ENCODE data around the gene UGT1A3.
"Not testable (repeated sequence)": the region's sequence is repeated elsewhere in the genome, so short reads cannot be mapped to it uniquely, and the experiment has no call there.

The UGT1A3 gene

GRCh38 chr2:233728723-233729301 lies at the start of gene UGT1A3:
Gene UGT1A3 (plus strand): TSS chr2:233729042. CDS start chr2:233729127, 85 bp downstream.
- DNase-seq: no peak

GRCh38 chr2:233679196-233679595 lies 49.6 kb upstream of the UGT1A3 start:
- DNase-seq: no peak

GRCh38 chr2:233680361-233681045 lies 48.3 kb upstream of the UGT1A3 start:
- DNase-seq: no peak

- DNase-seq: no peak
These were observed 47.2 kb upstream of the UGT1A3 start, which contains the start of gene UGT1A7 for GRCh38 chr2:233681521-233682099. Gene UGT1A7 (plus strand): TSS chr2:233681901. CDS start chr2:233681938, 37 bp downstream.

GRCh38 chr2:233684640-233685039 lies 44.2 kb upstream of the UGT1A3 start:
- DNase-seq: no peak

- no peak for DNase-seq
These were observed 41.9 kb upstream of the UGT1A3 start for GRCh38 chr2:233686928-233687327.

GRCh38 chr2:233688341-233688740 lies 40.5 kb upstream of the UGT1A3 start:
- DNase-seq: no peak

GRCh38 chr2:233689031-233689430 lies 39.8 kb upstream of the UGT1A3 start:
- DNase-seq: no peak

GRCh38 chr2:233689501-233689900 lies 39.3 kb upstream of the UGT1A3 start:
- DNase-seq: no peak

- DNase-seq: no peak
These were observed 38.4 kb upstream of the UGT1A3 start for GRCh38 chr2:233690444-233690843.

GRCh38 chr2:233691443-233692433 lies 37.1 kb upstream of the UGT1A3 start:
- no peak for DNase-seq

- DNase-seq: no peak
These were observed 36.2 kb upstream of the UGT1A3 start, which contains the start of gene UGT1A6 for GRCh38 chr2:233692648-233693047. Gene UGT1A6 (plus strand): TSS chr2:233692890. CDS start chr2:233693005, 115 bp downstream.

- DNase-seq: no peak
These were observed 34.9 kb upstream of the UGT1A3 start for GRCh38 chr2:233693963-233694362.

- no peak for DNase-seq
These were observed 30.1 kb upstream of the UGT1A3 start for GRCh38 chr2:233698740-233699139.

GRCh38 chr2:233699424-233700027 lies 29.3 kb upstream of the UGT1A3 start:
- DNase-seq: no peak

- DNase-seq: no peak
These were observed 28.7 kb upstream of the UGT1A3 start for GRCh38 chr2:233700028-233700635.

- not testable (repeated sequence) for DNase-seq
These were observed 28.0 kb upstream of the UGT1A3 start for GRCh38 chr2:233700842-233701241.

GRCh38 chr2:233702238-233702637 lies 26.6 kb upstream of the UGT1A3 start:
- no peak for DNase-seq

- DNase-seq: no peak
These were observed 22.8 kb upstream of the UGT1A3 start for GRCh38 chr2:233705911-233706506.

GRCh38 chr2:233706720-233707119 lies 22.1 kb upstream of the UGT1A3 start:
- no peak for DNase-seq

- no peak for DNase-seq
These were observed 20.8 kb upstream of the UGT1A3 start for GRCh38 chr2:233707940-233708644.
